Effector memory CD4-positive, alpha-beta T cell (primary cell): ENCODE results near the gene ARPC5L.

Source experiments
- DNase-seq, 3 donors: peaks; one replicate each; pipeline ENCODE4 v3.0.0-alpha.2; 2020
- H3K27ac ChIP-seq: 2 replicates; pipeline ENCODE4 v1.7.0; 2013; ENCODE audit warnings: mild to moderate bottlenecking, low read length, moderate library complexity; ENCODE audit not compliant: insufficient read depth, poor library complexity, severe bottlenecking
- H3K27me3 ChIP-seq: replicated peaks from 2 replicates; pipeline ENCODE4 v1.7.0; 2013; ENCODE audit warnings: mild to moderate bottlenecking, low read length; ENCODE audit not compliant: insufficient read depth, control insufficient read depth, poor library complexity, severe bottlenecking
- H3K36me3 ChIP-seq: 2 replicates; pipeline ENCODE4 v1.7.0; 2013; ENCODE audit warnings: mild to moderate bottlenecking, low read length, moderate library complexity; ENCODE audit not compliant: control insufficient read depth, insufficient read depth
- H3K4me1 ChIP-seq: 2 replicates; pipeline ENCODE4 v1.7.0; 2013; ENCODE audit warnings: low read length, mild to moderate bottlenecking; ENCODE audit not compliant: control insufficient read depth, insufficient read depth, poor library complexity, severe bottlenecking
- H3K4me3 ChIP-seq: 2 replicates; pipeline ENCODE4 v1.7.0; 2013; ENCODE audit warnings: low read length, low read depth, mild to moderate bottlenecking; ENCODE audit not compliant: insufficient read depth, poor library complexity, severe bottlenecking
- H3K9me3 ChIP-seq: 2 replicates; pipeline ENCODE4 v1.7.0; 2013; ENCODE audit warnings: mild to moderate bottlenecking, low read length, moderate library complexity; ENCODE audit not compliant: control insufficient read depth

The ARPC5L gene

GRCh38 chr9:124863371-124863871 lies 1.5 kb downstream of the ARPC5L start:
- Histone ChIP-seq H3K4me3 (no peak overlapping the region), H3K4me1 (peaks cover 21% of the 10 kb centered on the region), H3K36me3 (peaks cover 26% of the 10 kb centered on the region), H3K27me3 (no peaks in the 10 kb centered on the region), H3K9me3 (no peaks in the 10 kb centered on the region), H3K27ac (no peak overlapping the region)
- no peak for DNase-seq

GRCh38 chr9:124868511-124869465 lies 6.9 kb downstream of the ARPC5L start:
- DNase-seq, result peak; percentile 85 to 88 (median 87)
- Histone ChIP-seq H3K9me3 (no peaks in the 10 kb centered on the region), H3K4me3 (peak overlapping the region; percentile 89), H3K27ac (peak overlapping the region; percentile 96), H3K27me3 (no peaks in the 10 kb centered on the region), H3K4me1 (peaks cover 36% of the 10 kb centered on the region), H3K36me3 (peaks cover 11% of the 10 kb centered on the region)

- DNase-seq, result peak in 2 of 3 donors; percentile 22 to 42
- peaks cover 18% of the 10 kb centered on the region for H3K36me3 ChIP-seq
- H3K4me1 ChIP-seq, result peaks cover 37% of the 10 kb centered on the region
Observed at GRCh38 chr9:124869466-124869985, 7.6 kb downstream of the ARPC5L start.

GRCh38 chr9:124869986-124870560 lies 8.1 kb downstream of the ARPC5L start:
- peaks cover 24% of the 10 kb centered on the region for H3K36me3 ChIP-seq
- peaks cover 37% of the 10 kb centered on the region for H3K4me1 ChIP-seq

More at GRCh38 chr9:124869466-124869985, 7.6 kb downstream of the ARPC5L start:
- Histone ChIP-seq H3K9me3 (no peaks in the 10 kb centered on the region), H3K27ac (peak overlapping the region; percentile 96), H3K27me3 (no peaks in the 10 kb centered on the region), H3K4me3 (peak overlapping the region; percentile 89)

GRCh38 chr9:124870723-124871122 lies 8.8 kb downstream of the ARPC5L start:
- no peak for DNase-seq
- peaks cover 30% of the 10 kb centered on the region for H3K36me3 ChIP-seq
- H3K27me3 ChIP-seq, result no peaks in the 10 kb centered on the region
- H3K4me1 ChIP-seq, result peaks cover 37% of the 10 kb centered on the region
- no peaks in the 10 kb centered on the region for H3K9me3 ChIP-seq
- H3K27ac ChIP-seq, result peak overlapping the region; percentile 96
- H3K4me3 ChIP-seq, result peak overlapping the region; percentile 89

More at GRCh38 chr9:124869986-124870560, 8.1 kb downstream of the ARPC5L start:
- Histone ChIP-seq H3K27ac (peak overlapping the region; percentile 96), H3K4me3 (peak overlapping the region; percentile 89), H3K27me3 (no peaks in the 10 kb centered on the region), H3K9me3 (no peaks in the 10 kb centered on the region)
- peak; percentile 60 to 69 (median 68) for DNase-seq

DNA sequence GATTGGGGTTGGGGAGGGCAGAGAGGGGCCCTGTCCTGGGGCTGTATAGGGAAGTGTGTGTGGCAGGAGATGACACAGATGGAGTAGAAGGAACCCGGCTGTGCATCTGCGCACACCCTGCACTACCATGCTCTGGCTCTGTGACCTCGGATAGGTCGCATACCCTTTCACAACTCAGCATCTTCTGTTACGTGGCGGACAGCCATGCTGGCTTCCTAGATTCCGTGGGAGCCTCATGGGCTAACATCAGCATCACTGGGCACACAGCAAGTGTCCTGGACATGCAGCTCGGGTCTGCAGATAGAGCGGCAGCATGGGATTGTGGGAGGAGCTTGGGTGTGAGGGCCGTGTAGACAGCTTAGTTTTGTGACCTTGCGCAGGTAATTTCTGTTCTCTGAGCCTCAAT lies 9.2 kb downstream of the ARPC5L start:
- Histone ChIP-seq H3K4me3 (peak overlapping the region; percentile 89), H3K4me1 (peaks cover 37% of the 10 kb centered on the region), H3K36me3 (peaks cover 35% of the 10 kb centered on the region), H3K27ac (peak overlapping the region; percentile 96), H3K27me3 (no peaks in the 10 kb centered on the region), H3K9me3 (no peaks in the 10 kb centered on the region)
- DNase-seq, result no peak

DNA sequence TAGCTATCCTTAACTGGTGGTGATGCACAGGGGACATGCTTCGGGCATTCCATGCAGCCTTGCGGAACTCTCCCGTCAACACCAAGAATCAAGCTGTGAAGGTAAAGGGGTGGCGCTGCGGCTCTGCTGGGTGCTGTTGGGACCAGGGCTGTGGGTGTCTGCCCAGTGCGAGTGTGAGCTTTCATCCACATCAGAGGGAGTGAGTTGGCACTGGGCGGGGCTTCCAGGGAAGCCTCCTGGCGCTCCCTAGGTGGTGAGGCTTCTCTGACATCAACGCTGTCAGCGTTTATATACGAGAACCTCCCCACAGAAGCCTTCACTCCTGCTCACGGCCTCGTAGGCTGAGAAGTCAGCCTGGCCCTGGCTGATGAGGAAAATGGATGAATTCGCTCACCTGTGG lies 11.7 kb downstream of the ARPC5L start:
- H3K36me3 ChIP-seq, result peaks cover 58% of the 10 kb centered on the region
- H3K27ac ChIP-seq, result no peak overlapping the region
- H3K9me3 ChIP-seq, result no peaks in the 10 kb centered on the region
- H3K27me3 ChIP-seq, result no peaks in the 10 kb centered on the region
- no peak for DNase-seq
- peaks cover 28% of the 10 kb centered on the region for H3K4me1 ChIP-seq
- no peak overlapping the region for H3K4me3 ChIP-seq

DNA sequence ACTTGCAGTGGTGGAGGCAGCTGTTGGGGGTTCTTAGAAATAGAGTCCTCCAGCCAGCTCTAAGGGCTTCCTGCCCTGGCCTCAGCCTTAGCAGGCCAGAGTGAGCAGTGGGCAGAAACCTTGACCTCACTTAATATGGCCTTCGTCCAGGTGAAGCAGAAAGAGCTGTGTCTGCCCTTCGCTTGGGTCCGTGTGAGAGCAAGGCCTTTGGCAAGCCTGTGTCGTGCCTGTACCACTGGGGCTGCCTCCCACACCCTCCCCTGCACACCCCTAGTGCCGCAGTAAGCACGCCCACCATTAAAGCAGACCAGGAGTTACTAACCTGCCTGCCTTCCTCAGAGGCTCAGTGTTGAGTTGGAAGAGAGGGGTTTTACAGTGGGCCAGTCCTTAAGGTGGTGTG lies 13.6 kb downstream of the ARPC5L start:
- no peaks in the 10 kb centered on the region for H3K9me3 ChIP-seq
- no peaks in the 10 kb centered on the region for H3K27me3 ChIP-seq
- no peak for DNase-seq
- H3K27ac ChIP-seq, result no peak overlapping the region
- H3K36me3 ChIP-seq, result peaks cover 70% of the 10 kb centered on the region
- H3K4me3 ChIP-seq, result no peak overlapping the region
- H3K4me1 ChIP-seq, result peaks cover 24% of the 10 kb centered on the region

DNA sequence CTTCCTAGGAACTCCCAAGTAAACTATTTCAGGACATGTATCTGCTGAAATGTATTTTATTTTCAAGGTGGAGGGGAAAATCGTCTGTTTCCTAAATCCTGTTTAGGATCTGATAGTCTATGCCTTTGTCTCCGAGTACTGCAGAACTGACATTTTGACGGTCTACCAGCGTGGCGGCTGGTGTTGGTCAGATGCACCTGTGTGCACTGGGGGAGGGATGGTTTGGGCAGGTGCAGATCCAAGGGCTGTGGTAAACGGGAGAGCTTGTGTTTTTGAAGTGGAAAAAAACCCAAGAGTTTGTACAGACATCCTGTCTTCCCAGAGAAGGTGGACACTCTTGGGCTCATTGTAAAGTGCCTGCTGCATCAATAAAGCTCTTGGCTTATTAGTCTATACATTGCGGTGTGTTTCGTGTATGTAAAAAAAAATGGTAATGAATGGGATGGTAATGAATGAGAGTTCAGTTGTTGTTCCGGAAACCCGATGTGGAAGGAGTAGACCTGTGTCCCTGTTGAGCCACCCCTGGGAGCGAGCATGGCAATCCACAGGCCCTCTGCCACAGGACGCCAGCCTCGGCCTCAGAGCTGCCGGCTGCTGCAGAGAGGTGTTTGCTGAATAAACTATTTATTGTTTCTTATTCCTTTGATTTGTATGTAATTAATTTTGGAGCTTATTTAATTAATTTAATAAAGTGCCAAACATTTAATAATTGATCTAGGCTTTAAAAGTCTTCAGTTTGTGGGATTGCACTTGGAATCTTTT lies 15.3 kb downstream of the ARPC5L start:
- H3K27ac ChIP-seq, result no peak overlapping the region
- no peak overlapping the region for H3K4me3 ChIP-seq
- no peaks in the 10 kb centered on the region for H3K27me3 ChIP-seq
- H3K36me3 ChIP-seq, result peaks cover 85% of the 10 kb centered on the region
- peaks cover 8% of the 10 kb centered on the region for H3K4me1 ChIP-seq
- H3K9me3 ChIP-seq, result no peaks in the 10 kb centered on the region
- DNase-seq, result no peak
